HEK293T (cell line): ENCODE measurements around the gene SOST.
"Not testable (repeated sequence)": the region's sequence is repeated elsewhere in the genome, so short reads cannot be mapped to it uniquely, and the experiment has no call there.

Experiments
- CTCF ChIA-PET: fragments of 350-600 bp; formaldehyde crosslinking; extraction: SDS; loops from one replicate; lab custom pipeline; 2021; ENCODE audit warnings: antibody characterized with exemption, inconsistent platforms; lab: Yijun Ruan, JAX
- POLR2A ChIA-PET: fragments of 350-600 bp; formaldehyde crosslinking; extraction: SDS; loops from one replicate; lab custom pipeline; 2020; ENCODE audit warnings: antibody characterized with exemption, inconsistent platforms; lab: Yijun Ruan, JAX
- DNase-seq: peaks from one replicate; pipeline ENCODE4 v3.0.0; 2012; ENCODE audit warnings: mixed read lengths; ENCODE audit errors: extremely low spot score
- ARNT ChIP-seq: fragments of 450-650 bp; IDR thresholded peaks from 2 replicates; pipeline ENCODE4 v1.6.1; 2017; ENCODE audit warnings: mild to moderate bottlenecking
- BHLHE40 ChIP-seq: fragments of 450-650 bp; IDR thresholded peaks from 2 replicates; pipeline ENCODE4 v1.6.1; 2016; ENCODE audit warnings: mild to moderate bottlenecking, moderate library complexity, borderline replicate concordance
- CTBP1 ChIP-seq: fragments of 450-650 bp; IDR thresholded peaks from 2 replicates; pipeline ENCODE4 v1.6.1; 2016; ENCODE audit warnings: borderline replicate concordance
- ELF4 ChIP-seq: fragments of 450-650 bp; IDR thresholded peaks from 2 replicates; pipeline ENCODE4 v1.6.1; 2017; ENCODE audit warnings: antibody characterized with exemption
- FOXA1 ChIP-seq: fragments of 450-650 bp; IDR thresholded peaks from 2 replicates; pipeline ENCODE4 v1.6.1; 2016; ENCODE audit warnings: mild to moderate bottlenecking
- FOXK2 ChIP-seq: fragments of 450-650 bp; IDR thresholded peaks from 2 replicates; pipeline ENCODE4 v1.6.1; 2016; ENCODE audit warnings: mild to moderate bottlenecking
- FOXM1 ChIP-seq: fragments of 450-650 bp; IDR thresholded peaks from 2 replicates; pipeline ENCODE4 v1.6.1; 2017; ENCODE audit warnings: mild to moderate bottlenecking, borderline replicate concordance
- HDGF ChIP-seq: fragments of 450-650 bp; IDR thresholded peaks from 2 replicates; pipeline ENCODE4 v1.6.1; 2017; ENCODE audit warnings: antibody characterized with exemption, borderline replicate concordance
- L3MBTL2 ChIP-seq: fragments of 450-650 bp; conservative IDR thresholded peaks from 2 replicates; pipeline ENCODE4 v1.6.1; 2016; ENCODE audit warnings: mild to moderate bottlenecking
- LEF1 ChIP-seq: fragments of 450-650 bp; IDR thresholded peaks from 2 replicates; pipeline ENCODE4 v1.6.1; 2017; ENCODE audit warnings: mild to moderate bottlenecking, borderline replicate concordance
- NFRKB ChIP-seq: fragments of 450-650 bp; IDR thresholded peaks from 2 replicates; pipeline ENCODE4 v1.6.1; 2016; ENCODE audit warnings: mild to moderate bottlenecking, moderate library complexity
- PKNOX1 ChIP-seq: fragments of 450-650 bp; IDR thresholded peaks from 2 replicates; pipeline ENCODE4 v1.6.1; 2016
- SP1 ChIP-seq: fragments of 450-650 bp; IDR thresholded peaks from 2 replicates; pipeline ENCODE4 v1.6.1; 2017
- SUZ12 ChIP-seq: fragments of 450-650 bp; IDR thresholded peaks from 2 replicates; pipeline ENCODE4 v1.6.1; 2016; ENCODE audit warnings: mild to moderate bottlenecking
- TARDBP ChIP-seq: fragments of 450-650 bp; IDR thresholded peaks from 2 replicates; pipeline ENCODE4 v1.6.1; 2016
- ZNF384 ChIP-seq: fragments of 450-650 bp; IDR thresholded peaks from 2 replicates; pipeline ENCODE4 v1.6.1; 2016

The SOST gene

DNA sequence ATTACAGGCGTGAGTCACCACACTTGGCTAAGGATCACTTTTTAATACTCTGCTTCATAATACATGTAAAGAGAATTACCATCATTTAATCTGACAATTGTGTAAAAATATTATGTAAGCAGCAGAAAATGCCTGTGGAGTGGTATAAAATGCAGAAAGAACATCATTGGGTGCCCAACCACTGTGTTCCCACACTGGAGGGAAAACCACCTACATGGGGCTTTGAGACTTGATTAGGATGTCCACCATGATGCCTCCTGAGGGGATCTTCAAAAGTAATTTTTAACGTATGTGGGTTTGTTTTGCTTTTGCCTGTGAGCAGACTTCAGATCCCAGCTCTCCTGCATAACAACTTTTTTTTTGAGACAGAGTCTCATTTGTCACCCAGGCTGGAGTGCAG is 40.5 kb upstream of the SOST start:
- TF ChIP-seq SUZ12 (no peak), ARNT (no peak), CTBP1 (no peak), LEF1 (no peak), SP1 (no peak), NFRKB (no peak), BHLHE40 (no peak), TARDBP (no peak), FOXK2 (no peak), FOXA1 (no peak), FOXM1 (no peak), ZNF384 (no peak), HDGF (no peak)
- CTCF ChIA-PET, result no interaction called here
- no peak for DNase-seq
- POLR2A ChIA-PET, result interaction anchor here (1.5 to 1.8 kb wide), 2 partner anchors 20 to 34 kb away, joined by 3 to 4 read pairs; partner anchors contain the start of genes DUSP3 and MPP3

DNA sequence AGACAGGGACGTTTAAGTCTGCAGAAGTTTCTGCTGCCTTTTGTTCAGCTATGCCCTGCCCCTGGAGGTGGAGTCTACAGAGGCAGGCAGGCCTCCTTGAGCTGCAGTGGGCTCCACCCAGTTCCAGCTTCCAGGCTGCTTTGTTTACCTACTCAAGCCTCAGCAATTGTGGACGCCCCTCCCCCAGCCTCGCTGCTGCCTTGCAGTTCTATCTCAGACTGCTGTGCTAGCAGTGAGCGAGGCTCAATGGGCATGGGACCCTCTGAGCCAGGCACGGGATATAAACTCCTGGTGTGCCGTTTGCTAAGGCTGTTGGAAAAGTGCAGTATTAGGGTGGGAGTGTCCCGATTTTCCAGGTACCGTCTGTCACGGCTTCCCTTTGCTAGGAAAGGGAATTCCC is 39.4 kb upstream of the SOST start:
- CTCF ChIA-PET, result interaction anchor here (0.6 kb wide), 1 partner anchor 30 kb away, joined by 3 read pairs; no protein-coding TSS in a partner anchor
- DNase-seq, POLR2A ChIA-PET: not testable (repeated sequence)

DNA sequence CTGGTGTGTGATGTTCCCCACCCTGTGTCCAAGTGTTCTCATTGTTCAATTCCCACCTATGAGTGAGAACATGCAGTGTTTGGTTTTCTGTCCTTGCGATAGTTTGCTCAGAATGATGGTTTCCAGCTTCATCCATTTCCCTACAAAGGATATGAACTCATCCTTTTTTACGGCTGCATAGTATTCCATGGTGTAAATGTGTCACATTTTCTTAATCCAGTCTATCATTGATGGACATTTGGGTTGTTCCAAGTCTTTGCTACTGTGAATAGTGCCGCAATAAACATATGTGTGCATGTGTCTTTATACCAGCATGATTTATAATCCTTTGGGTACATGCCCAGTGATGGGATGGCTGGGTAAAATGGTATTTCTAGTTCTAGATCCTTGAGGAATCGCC is 34.1 kb upstream of the SOST start:
- POLR2A ChIA-PET, DNase-seq, CTCF ChIA-PET: not testable (repeated sequence)

DNA sequence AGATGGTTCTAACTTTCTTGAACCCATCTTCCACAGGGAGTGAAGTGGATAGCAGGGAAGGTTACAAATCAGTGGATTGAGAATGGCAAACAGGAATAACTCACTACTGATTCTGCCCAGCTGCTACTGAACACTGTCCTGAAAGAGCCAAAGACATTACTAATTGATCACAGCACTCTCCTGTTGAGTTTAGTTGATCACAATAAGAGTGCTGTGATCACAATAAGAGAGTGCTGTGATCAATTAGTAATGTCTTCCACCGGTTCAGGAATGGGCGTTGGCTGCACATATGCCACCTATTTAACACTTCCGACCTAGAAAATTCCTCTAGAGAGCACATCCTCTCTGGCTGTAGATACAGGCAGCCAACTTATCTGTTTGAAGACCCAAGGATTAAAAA is 33.0 kb upstream of the SOST start:
- POLR2A ChIA-PET, result no interaction called here
- TF ChIP-seq BHLHE40, result no peak
- peak; percentile 23; the same call in 1 of the 2 replicates for TF ChIP-seq L3MBTL2
- DNase-seq, result peak; percentile 39
- CTCF ChIA-PET, result no interaction called here

DNA sequence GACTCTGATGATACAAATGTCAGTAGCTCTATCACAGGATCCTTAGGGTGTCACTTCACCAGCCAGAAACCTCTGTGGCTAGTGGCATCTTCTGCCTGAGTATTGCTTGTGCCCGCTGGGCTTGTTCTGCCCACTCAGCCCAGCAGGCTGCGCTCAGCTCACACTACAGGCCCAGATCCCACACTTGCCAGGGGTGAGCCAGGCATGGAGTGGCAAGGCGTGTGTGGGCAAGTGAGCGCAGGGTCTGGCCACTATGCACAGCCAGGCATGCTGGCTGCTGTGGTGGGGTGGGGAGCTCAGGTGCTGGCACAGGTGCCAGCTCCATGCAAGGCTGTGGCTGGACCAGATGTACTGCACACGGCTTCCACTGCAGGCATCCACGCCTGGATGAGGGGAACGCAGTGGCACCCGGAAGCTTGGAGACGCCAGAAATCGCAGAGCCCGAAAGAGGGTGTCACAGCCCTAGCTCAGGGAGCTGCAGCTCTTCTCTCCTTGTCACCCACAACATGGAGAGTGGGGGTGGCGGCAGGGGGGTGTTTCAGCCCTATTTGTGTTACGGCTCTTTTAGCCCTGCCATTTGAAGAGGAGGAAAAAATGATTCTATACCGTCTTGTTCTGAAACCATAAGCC is 31.8 kb upstream of the SOST start:
- ChIA-PET POLR2A (no interaction called here), CTCF (interaction anchor here (1.3 kb wide), 1 partner anchor 56 kb away, joined by 5 read pairs; the partner anchor contains the start of gene CD300LG)
- TF ChIP-seq ZNF384 (no peak), HDGF (no peak), TARDBP (no peak), ARNT (no peak), L3MBTL2 (no peak), PKNOX1 (no peak), ELF4 (no peak), SUZ12 (no peak), SP1 (no peak), FOXK2 (no peak), NFRKB (no peak), CTBP1 (no peak)
- DNase-seq, result no peak

DNA sequence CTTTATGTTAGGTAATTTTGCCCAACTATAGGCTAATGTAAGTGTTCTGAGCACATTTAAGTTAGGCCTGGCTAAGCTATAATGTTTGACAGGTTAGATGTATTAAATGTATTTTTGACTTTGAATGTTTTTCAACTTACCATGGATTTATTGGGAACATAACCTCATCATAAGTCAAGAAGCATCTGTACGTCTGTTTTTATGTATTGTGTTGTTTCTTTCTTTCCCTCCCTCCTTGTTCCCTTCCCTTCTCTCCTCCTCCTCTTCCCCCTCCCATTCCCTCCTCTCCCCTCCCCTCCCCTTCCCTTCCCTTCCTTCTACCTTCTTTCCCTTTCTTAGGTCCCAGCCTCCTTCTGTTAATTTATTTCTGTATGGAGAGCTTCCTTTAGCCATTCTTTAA is 30.9 kb upstream of the SOST start:
- POLR2A ChIA-PET, result no interaction called here
- no peak for DNase-seq
- CTCF ChIA-PET, result interaction anchor here (1.0 to 1.3 kb wide), 2 partner anchors 25 to 57 kb away, joined by 3 to 5 read pairs; partner anchors contain the start of gene CD300LG
- TF ChIP-seq ELF4, result no peak
- TF ChIP-seq LEF1, result no peak
- no peak for TF ChIP-seq ARNT
- no peak for TF ChIP-seq ZNF384
- no peak for TF ChIP-seq FOXK2
- TF ChIP-seq TARDBP, result no peak
- TF ChIP-seq FOXM1, result no peak
- no peak for TF ChIP-seq SUZ12
- no peak for TF ChIP-seq SP1
- no peak for TF ChIP-seq CTBP1
- TF ChIP-seq BHLHE40, result no peak
- TF ChIP-seq PKNOX1, result no peak
- TF ChIP-seq HDGF, result no peak
- TF ChIP-seq FOXA1, result no peak
- no peak for TF ChIP-seq L3MBTL2
- TF ChIP-seq NFRKB, result no peak

GRCh38 chr17:43788540-43788939 is 29.9 kb upstream of the SOST start:
- ChIA-PET POLR2A (no interaction called here), CTCF (interaction anchor here (0.6 kb wide), 1 partner anchor 22 kb away, joined by 3 read pairs; no protein-coding TSS in a partner anchor)
- no peak for DNase-seq
- TF ChIP-seq FOXM1 (no peak), TARDBP (no peak), HDGF (no peak), ZNF384 (no peak), L3MBTL2 (no peak), BHLHE40 (no peak), ARNT (no peak)
